Measurements from ENCODE around the gene ESRRA.

DNA sequence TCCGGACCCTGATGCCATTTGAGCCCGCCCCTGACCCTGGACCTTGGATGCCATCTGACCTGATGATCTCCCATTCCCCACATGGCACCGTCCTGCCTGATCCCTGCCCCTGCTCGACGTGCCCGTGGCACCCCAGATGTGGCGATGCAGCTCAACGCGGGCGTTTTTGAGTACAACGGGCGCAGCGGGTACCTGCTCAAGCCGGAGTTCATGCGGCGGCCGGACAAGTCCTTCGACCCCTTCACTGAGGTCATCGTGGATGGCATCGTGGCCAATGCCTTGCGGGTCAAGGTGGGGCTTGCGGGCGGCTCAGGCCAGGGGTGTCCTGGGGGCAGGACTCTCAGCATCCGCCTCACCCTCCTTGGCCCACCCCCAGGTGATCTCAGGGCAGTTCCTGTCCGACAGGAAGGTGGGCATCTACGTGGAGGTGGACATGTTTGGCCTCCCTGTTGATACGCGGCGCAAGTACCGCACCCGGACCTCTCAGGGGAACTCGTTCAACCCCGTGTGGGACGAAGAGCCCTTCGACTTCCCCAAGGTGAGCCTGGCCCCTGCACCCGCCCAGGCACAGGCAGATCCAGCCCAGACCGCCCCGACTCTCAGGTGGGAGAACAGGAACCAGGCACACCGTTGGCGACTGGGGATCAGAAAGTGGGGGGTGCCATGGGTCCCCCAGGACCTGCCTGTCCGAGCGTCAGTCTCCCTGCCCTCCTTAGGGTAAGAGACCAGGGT is 42.9 kb upstream of the ESRRA start:
- TF ChIP-seq, protein P1, sequence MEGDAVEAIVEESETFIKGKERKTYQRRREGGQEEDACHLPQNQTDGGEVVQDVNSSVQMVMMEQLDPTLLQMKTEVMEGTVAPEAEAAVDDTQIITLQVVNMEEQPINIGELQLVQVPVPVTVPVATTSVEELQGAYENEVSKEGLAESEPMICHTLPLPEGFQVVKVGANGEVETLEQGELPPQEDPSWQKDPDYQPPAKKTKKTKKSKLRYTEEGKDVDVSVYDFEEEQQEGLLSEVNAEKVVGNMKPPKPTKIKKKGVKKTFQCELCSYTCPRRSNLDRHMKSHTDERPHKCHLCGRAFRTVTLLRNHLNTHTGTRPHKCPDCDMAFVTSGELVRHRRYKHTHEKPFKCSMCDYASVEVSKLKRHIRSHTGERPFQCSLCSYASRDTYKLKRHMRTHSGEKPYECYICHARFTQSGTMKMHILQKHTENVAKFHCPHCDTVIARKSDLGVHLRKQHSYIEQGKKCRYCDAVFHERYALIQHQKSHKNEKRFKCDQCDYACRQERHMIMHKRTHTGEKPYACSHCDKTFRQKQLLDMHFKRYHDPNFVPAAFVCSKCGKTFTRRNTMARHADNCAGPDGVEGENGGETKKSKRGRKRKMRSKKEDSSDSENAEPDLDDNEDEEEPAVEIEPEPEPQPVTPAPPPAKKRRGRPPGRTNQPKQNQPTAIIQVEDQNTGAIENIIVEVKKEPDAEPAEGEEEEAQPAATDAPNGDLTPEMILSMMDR (IDR thresholded peaks at IDR 0.05), result no peak
- no peak for TF ChIP-seq EP300 (IDR thresholded peaks at IDR 0.05)
- TF ChIP-seq POLR2A (IDR thresholded peaks at IDR 0.05), result no peak
